Measurements from ENCODE around the gene R3HDM2. TPM values are rescaled to one million over a fixed set of nuclear protein-coding genes. Genes with fewer than 3 reads are reported as not detected.
"Not testable (repeated sequence)": the region's sequence is repeated elsewhere in the genome, so short reads cannot be mapped to it uniquely, and the experiment has no call there.

The R3HDM2 gene
- total and polyA plus RNA-seq, 3 experiments from 2014 or later, result 15.1 to 36.8 (median 28.2) TPM

GRCh38 chr12:57451233-57451778 lies 20.5 kb upstream of the R3HDM2 start:
- no peaks in the 10 kb centered on the region for H3K36me3 ChIP-seq (ENCODE audit: insufficient read depth, low read length)
- Mint-ChIP-seq H3K27me3 (peaks cover 3% of the 10 kb centered on the region in 2 donors), H3K36me3 (no peaks in the 10 kb centered on the region), H3K4me1 (peaks cover 3 to 8% (median 5%) of the 10 kb centered on the region in 3 donors), H3K27ac (no peak overlapping the region), H3K9me3 (no peaks in the 10 kb centered on the region), H3K4me3 (no peak overlapping the region)
- H3K4me1 ChIP-seq (ENCODE audit: insufficient read depth, low read length), result no peaks in the 10 kb centered on the region
- CTCF ChIA-PET, result interaction anchor here (0.7 to 2.5 kb wide), 5 partner anchors 10 to 212 kb away, joined by 3 to 9 read pairs (median 3); partner anchors contain the start of gene INHBC
- H3K27ac ChIP-seq (ENCODE audit: low read depth, low read length), result no peak overlapping the region
- H3K9me3 ChIP-seq (ENCODE audit: low read length), result no peaks in the 10 kb centered on the region
- POLR2A ChIA-PET, result no interaction called here
- no peaks in the 10 kb centered on the region for H3K27me3 ChIP-seq (ENCODE audit: insufficient read depth, low read length, poor library complexity, severe bottlenecking)
- DNase-seq, result no peak
- no peak overlapping the region for H3K4me3 ChIP-seq (ENCODE audit: low read length)

GRCh38 chr12:57450057-57450456 lies 19.2 kb upstream of the R3HDM2 start:
- Mint-ChIP-seq H3K27me3 (peaks cover 0 to 3% of the 10 kb centered on the region in 2 donors), H3K27ac (no peak overlapping the region), H3K9me3 (no peaks in the 10 kb centered on the region), H3K4me3 (no peak overlapping the region), H3K4me1 (no peaks in the 10 kb centered on the region), H3K36me3 (no peaks in the 10 kb centered on the region)
- Histone ChIP-seq H3K27ac (ENCODE audit: low read depth, low read length) (no peak overlapping the region), H3K4me1 (ENCODE audit: insufficient read depth, low read length) (no peaks in the 10 kb centered on the region), H3K9me3 (ENCODE audit: low read length) (no peaks in the 10 kb centered on the region), H3K27me3 (ENCODE audit: insufficient read depth, low read length, poor library complexity, severe bottlenecking) (no peaks in the 10 kb centered on the region), H3K4me3 (ENCODE audit: low read length) (no peak overlapping the region), H3K36me3 (ENCODE audit: insufficient read depth, low read length) (no peaks in the 10 kb centered on the region)
- CTCF ChIA-PET, result interaction anchor here (1.1 to 3.5 kb wide), 2 partner anchors 8 to 27 kb away, joined by 3 to 19 read pairs; partner anchors contain the start of gene GLI1
- no peak for DNase-seq
- POLR2A ChIA-PET, result no interaction called here

- H3K27me3 ChIP-seq (ENCODE audit: insufficient read depth, low read length, poor library complexity, severe bottlenecking), result no peaks in the 10 kb centered on the region
- peaks cover 0 to 3% of the 10 kb centered on the region in 2 donors for H3K27me3 Mint-ChIP-seq
Measured at GRCh38 chr12:57449375-57449774, 18.5 kb upstream of the R3HDM2 start.

GRCh38 chr12:57448669-57449068 lies 17.8 kb upstream of the R3HDM2 start:
- no peak for DNase-seq
- H3K27ac Mint-ChIP-seq, result peak overlapping the region in 1 of 8 donors; percentile 39
- CTCF ChIA-PET, result interaction anchor here (3.5 kb wide), 1 partner anchor 10 kb away, joined by 19 read pairs; the partner anchor contains the start of gene GLI1

More at GRCh38 chr12:57449375-57449774, 18.5 kb upstream of the R3HDM2 start:
- Mint-ChIP-seq H3K4me3 (no peak overlapping the region), H3K36me3 (no peaks in the 10 kb centered on the region), H3K9me3 (no peaks in the 10 kb centered on the region), H3K27ac (peak overlapping the region in 2 of 8 donors; percentile 46 to 56), H3K4me1 (no peaks in the 10 kb centered on the region)
- no peak overlapping the region for H3K27ac ChIP-seq (ENCODE audit: low read depth, low read length)
- DNase-seq, result no peak
- ChIA-PET POLR2A (no interaction called here), CTCF (interaction anchor here (3.5 kb wide), 1 partner anchor 9 kb away, joined by 19 read pairs; the partner anchor contains the start of gene GLI1)
- no peak overlapping the region for H3K4me3 ChIP-seq (ENCODE audit: low read length)
- H3K4me1 ChIP-seq (ENCODE audit: insufficient read depth, low read length), result no peaks in the 10 kb centered on the region
- no peaks in the 10 kb centered on the region for H3K36me3 ChIP-seq (ENCODE audit: insufficient read depth, low read length)
- no peaks in the 10 kb centered on the region for H3K9me3 ChIP-seq (ENCODE audit: low read length)

GRCh38 chr12:57446292-57446960 lies 15.6 kb upstream of the R3HDM2 start:
- H3K4me1 Mint-ChIP-seq, result no peaks in the 10 kb centered on the region
- peaks cover 0 to 9% (median 0%) of the 10 kb centered on the region in 3 donors for H3K36me3 Mint-ChIP-seq
- no peaks in the 10 kb centered on the region for H3K36me3 ChIP-seq (ENCODE audit: insufficient read depth, low read length)
- H3K4me3 ChIP-seq (ENCODE audit: low read length), result no peak overlapping the region
- H3K27ac ChIP-seq (ENCODE audit: low read depth, low read length), result no peak overlapping the region
- H3K4me1 ChIP-seq (ENCODE audit: insufficient read depth, low read length), result no peaks in the 10 kb centered on the region
- ChIA-PET POLR2A (no interaction called here), CTCF (interaction anchor here (0.8 to 1.6 kb wide), 2 partner anchors 9 to 16 kb away, joined by 3 read pairs; partner anchors contain the start of gene INHBE)
- H3K27me3 ChIP-seq (ENCODE audit: insufficient read depth, low read length, poor library complexity, severe bottlenecking), result no peaks in the 10 kb centered on the region
- H3K4me3 Mint-ChIP-seq, result no peak overlapping the region
- peaks cover 0 to 10% (median 9%) of the 10 kb centered on the region in 5 donors for H3K9me3 Mint-ChIP-seq
- no peaks in the 10 kb centered on the region for H3K9me3 ChIP-seq (ENCODE audit: low read length)
- DNase-seq, result no peak
- H3K27me3 Mint-ChIP-seq, result peaks cover 6 to 7% of the 10 kb centered on the region in 2 donors
- H3K27ac Mint-ChIP-seq, result peak overlapping the region in 1 of 8 donors; percentile 26

More at GRCh38 chr12:57448669-57449068, 17.8 kb upstream of the R3HDM2 start:
- no peak overlapping the region for H3K27ac ChIP-seq (ENCODE audit: low read depth, low read length)
- H3K27me3 ChIP-seq (ENCODE audit: insufficient read depth, low read length, poor library complexity, severe bottlenecking), result no peaks in the 10 kb centered on the region
- POLR2A ChIA-PET, result interaction anchor here (0.6 kb wide), 1 partner anchor 11 kb away, joined by 3 read pairs; no protein-coding TSS in a partner anchor
- no peaks in the 10 kb centered on the region for H3K4me1 Mint-ChIP-seq
- H3K9me3 Mint-ChIP-seq, result no peaks in the 10 kb centered on the region
- no peaks in the 10 kb centered on the region for H3K4me1 ChIP-seq (ENCODE audit: insufficient read depth, low read length)
- peaks cover 0 to 3% of the 10 kb centered on the region in 2 donors for H3K27me3 Mint-ChIP-seq
- H3K36me3 ChIP-seq (ENCODE audit: insufficient read depth, low read length), result no peaks in the 10 kb centered on the region
- H3K9me3 ChIP-seq (ENCODE audit: low read length), result no peaks in the 10 kb centered on the region
- H3K4me3 ChIP-seq (ENCODE audit: low read length), result no peak overlapping the region
- H3K36me3 Mint-ChIP-seq, result no peaks in the 10 kb centered on the region
- no peak overlapping the region for H3K4me3 Mint-ChIP-seq

GRCh38 chr12:57444744-57445143 lies 13.9 kb upstream of the R3HDM2 start:
- peak in 1 of 5 donors; percentile 10 for DNase-seq
- Histone ChIP-seq H3K4me1 (ENCODE audit: insufficient read depth, low read length) (no peaks in the 10 kb centered on the region), H3K27me3 (ENCODE audit: insufficient read depth, low read length, poor library complexity, severe bottlenecking) (no peaks in the 10 kb centered on the region), H3K27ac (ENCODE audit: low read depth, low read length) (no peak overlapping the region), H3K36me3 (ENCODE audit: insufficient read depth, low read length) (no peaks in the 10 kb centered on the region), H3K9me3 (ENCODE audit: low read length) (no peaks in the 10 kb centered on the region), H3K4me3 (ENCODE audit: low read length) (no peak overlapping the region)
- peaks cover 0 to 14% (median 0%) of the 10 kb centered on the region in 3 donors for H3K36me3 Mint-ChIP-seq
- H3K9me3 Mint-ChIP-seq, result peaks cover 0 to 20% (median 12%) of the 10 kb centered on the region in 5 donors
- H3K27me3 Mint-ChIP-seq, result peaks cover 10 to 11% of the 10 kb centered on the region in 2 donors
- no peak overlapping the region for H3K4me3 Mint-ChIP-seq
- peak overlapping the region in 1 of 8 donors; percentile 26 for H3K27ac Mint-ChIP-seq
- ChIA-PET POLR2A (no interaction called here), CTCF (interaction anchor here (0.8 to 2.2 kb wide), 3 partner anchors 14 to 205 kb away, joined by 3 to 6 read pairs (median 4); no protein-coding TSS in a partner anchor)
- H3K4me1 Mint-ChIP-seq, result no peaks in the 10 kb centered on the region

- not testable (repeated sequence) for H3K9me3 ChIP-seq (ENCODE audit: low read length); H3K4me3 Mint-ChIP-seq
Measured at GRCh38 chr12:57444337-57444736, 13.5 kb upstream of the R3HDM2 start.

More at GRCh38 chr12:57444337-57444736, 13.5 kb upstream of the R3HDM2 start:
- H3K4me3 ChIP-seq (ENCODE audit: low read length); H3K36me3 ChIP-seq (ENCODE audit: insufficient read depth, low read length); H3K27me3 ChIP-seq (ENCODE audit: insufficient read depth, low read length, poor library complexity, severe bottlenecking); H3K4me1 ChIP-seq (ENCODE audit: insufficient read depth, low read length); POLR2A ChIA-PET; DNase-seq; H3K27ac ChIP-seq (ENCODE audit: low read depth, low read length); H3K4me1 Mint-ChIP-seq: not testable (repeated sequence)
- H3K9me3 Mint-ChIP-seq, result peaks cover 0 to 20% (median 12%) of the 10 kb centered on the region in 5 donors
- H3K27me3 Mint-ChIP-seq, result peaks cover 10 to 11% of the 10 kb centered on the region in 2 donors
- H3K27ac Mint-ChIP-seq, result peak overlapping the region in 1 of 8 donors; percentile 74
- H3K36me3 Mint-ChIP-seq, result peaks cover 0 to 14% (median 0%) of the 10 kb centered on the region in 3 donors
- CTCF ChIA-PET, result interaction anchor here (0.8 to 2.2 kb wide), 3 partner anchors 14 to 205 kb away, joined by 3 to 6 read pairs (median 4); no protein-coding TSS in a partner anchor
